ENCODE data around the gene TPGS1. TPM values are rescaled to one million over a fixed set of nuclear protein-coding genes. Genes with fewer than 3 reads are reported as not detected.

TPGS1 gene
- total RNA-seq, 1 donor from 2014 or later, result 11.2 TPM

GRCh38 chr19:536031-536880, 29.0 kb downstream of the TPGS1 start:
- no peak overlapping the region for H3K27ac ChIP-seq (replicated peaks)
- intact Hi-C loops (cut with micrococcal nuclease), result no loop called here

GRCh38 chr19:536881-537404, 29.6 kb downstream of the TPGS1 start:
- no peak for DNase-seq
- TF ChIP-seq CTCF (IDR thresholded peaks at IDR 0.05; ENCODE audit: borderline replicate concordance), result no peak
- H3K9me3 ChIP-seq (replicated peaks), result no peaks in the 10 kb centered on the region
- peaks cover 60% of the 10 kb centered on the region for H3K4me1 ChIP-seq
- intact Hi-C loops (cut with micrococcal nuclease), result no loop called here
- H3K27ac ChIP-seq (replicated peaks), result no peak overlapping the region
- no peaks in the 10 kb centered on the region for H3K27me3 ChIP-seq (ENCODE audit: low read depth)
- H3K36me3 ChIP-seq, result peaks cover 54% of the 10 kb centered on the region
- H3K4me3 ChIP-seq, result no peak overlapping the region

More at GRCh38 chr19:536031-536880, 29.0 kb downstream of the TPGS1 start:
- no peaks in the 10 kb centered on the region for H3K9me3 ChIP-seq (replicated peaks)
- TF ChIP-seq CTCF (IDR thresholded peaks at IDR 0.05; ENCODE audit: borderline replicate concordance), result no peak
- peaks cover 47% of the 10 kb centered on the region for H3K36me3 ChIP-seq
- DNase-seq, result no peak
- no peak overlapping the region for H3K4me3 ChIP-seq
- peaks cover 63% of the 10 kb centered on the region for H3K4me1 ChIP-seq
- H3K27me3 ChIP-seq (ENCODE audit: low read depth), result no peaks in the 10 kb centered on the region

- Histone ChIP-seq H3K27ac (replicated peaks) (no peak overlapping the region), H3K36me3 (peaks cover 64% of the 10 kb centered on the region)
These were observed 31.5 kb downstream of the TPGS1 start for GRCh38 chr19:538641-539428.

GRCh38 chr19:539429-540030, 32.2 kb downstream of the TPGS1 start:
- no peak for DNase-seq
- Histone ChIP-seq H3K27ac (replicated peaks) (no peak overlapping the region), H3K36me3 (peaks cover 64% of the 10 kb centered on the region), H3K4me1 (peaks cover 45% of the 10 kb centered on the region), H3K4me3 (no peak overlapping the region), H3K27me3 (ENCODE audit: low read depth) (no peaks in the 10 kb centered on the region), H3K9me3 (replicated peaks) (no peaks in the 10 kb centered on the region)
- intact Hi-C loops (cut with micrococcal nuclease), result no loop called here
- no peak for TF ChIP-seq CTCF (IDR thresholded peaks at IDR 0.05; ENCODE audit: borderline replicate concordance)

More at GRCh38 chr19:538641-539428, 31.5 kb downstream of the TPGS1 start:
- Histone ChIP-seq H3K27me3 (ENCODE audit: low read depth) (no peaks in the 10 kb centered on the region), H3K4me3 (no peak overlapping the region), H3K4me1 (peaks cover 44% of the 10 kb centered on the region), H3K9me3 (replicated peaks) (no peaks in the 10 kb centered on the region)
- no peak for TF ChIP-seq CTCF (IDR thresholded peaks at IDR 0.05; ENCODE audit: borderline replicate concordance)
- intact Hi-C loops (cut with micrococcal nuclease), result no loop called here
- DNase-seq, result no peak

Measured in left ventricle myocardium inferior (tissue), 1 donor.